ENCODE data around the gene SHCBP1.
"Not testable (repeated sequence)": the region's sequence is repeated elsewhere in the genome, so short reads cannot be mapped to it uniquely, and the experiment has no call there.

DNA sequence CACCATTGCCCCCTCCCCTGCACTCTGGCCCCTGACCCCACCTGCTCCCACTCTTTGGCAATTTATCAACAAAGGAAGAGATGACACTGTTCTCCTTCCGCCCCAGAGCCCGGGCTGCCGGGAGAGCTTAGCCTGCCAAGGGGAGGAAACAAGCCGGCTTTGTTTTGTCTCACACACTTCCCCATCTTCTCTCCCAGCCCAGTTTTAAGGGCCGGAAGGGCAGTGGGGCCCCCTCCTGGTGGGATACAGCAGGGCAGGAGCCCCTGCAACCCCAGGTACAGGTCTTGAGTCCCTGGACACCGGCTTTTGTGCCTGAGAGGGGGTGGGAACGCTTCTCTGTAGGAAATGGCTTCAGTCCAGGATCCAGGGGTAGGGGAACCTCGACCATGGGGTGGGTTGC, 2.1 kb upstream of the SHCBP1 start:
- TF ChIP-seq, protein P1, sequence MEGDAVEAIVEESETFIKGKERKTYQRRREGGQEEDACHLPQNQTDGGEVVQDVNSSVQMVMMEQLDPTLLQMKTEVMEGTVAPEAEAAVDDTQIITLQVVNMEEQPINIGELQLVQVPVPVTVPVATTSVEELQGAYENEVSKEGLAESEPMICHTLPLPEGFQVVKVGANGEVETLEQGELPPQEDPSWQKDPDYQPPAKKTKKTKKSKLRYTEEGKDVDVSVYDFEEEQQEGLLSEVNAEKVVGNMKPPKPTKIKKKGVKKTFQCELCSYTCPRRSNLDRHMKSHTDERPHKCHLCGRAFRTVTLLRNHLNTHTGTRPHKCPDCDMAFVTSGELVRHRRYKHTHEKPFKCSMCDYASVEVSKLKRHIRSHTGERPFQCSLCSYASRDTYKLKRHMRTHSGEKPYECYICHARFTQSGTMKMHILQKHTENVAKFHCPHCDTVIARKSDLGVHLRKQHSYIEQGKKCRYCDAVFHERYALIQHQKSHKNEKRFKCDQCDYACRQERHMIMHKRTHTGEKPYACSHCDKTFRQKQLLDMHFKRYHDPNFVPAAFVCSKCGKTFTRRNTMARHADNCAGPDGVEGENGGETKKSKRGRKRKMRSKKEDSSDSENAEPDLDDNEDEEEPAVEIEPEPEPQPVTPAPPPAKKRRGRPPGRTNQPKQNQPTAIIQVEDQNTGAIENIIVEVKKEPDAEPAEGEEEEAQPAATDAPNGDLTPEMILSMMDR (IDR thresholded peaks at IDR 0.05): not testable (repeated sequence)
- TF ChIP-seq POLR2A (IDR thresholded peaks at IDR 0.05): not testable (repeated sequence)

All from Peyer's patch (tissue), 4 donors.